A204.1 (cell line): ENCODE data around the gene MAP3K14.

Source experiments
- FAIRE-seq: peaks from 2 replicates; lab custom pipeline; 2012; peaks lifted over from hg19 to GRCh38; lab: Jason Lieb, UNC

Gene MAP3K14

GRCh38 chr17:45300060-45300751 lies 16.6 kb downstream of the MAP3K14 start:
- FAIRE-seq = no peak

- FAIRE-seq = no peak
Observed at GRCh38 chr17:45299361-45299760, 17.5 kb downstream of the MAP3K14 start.

DNA sequence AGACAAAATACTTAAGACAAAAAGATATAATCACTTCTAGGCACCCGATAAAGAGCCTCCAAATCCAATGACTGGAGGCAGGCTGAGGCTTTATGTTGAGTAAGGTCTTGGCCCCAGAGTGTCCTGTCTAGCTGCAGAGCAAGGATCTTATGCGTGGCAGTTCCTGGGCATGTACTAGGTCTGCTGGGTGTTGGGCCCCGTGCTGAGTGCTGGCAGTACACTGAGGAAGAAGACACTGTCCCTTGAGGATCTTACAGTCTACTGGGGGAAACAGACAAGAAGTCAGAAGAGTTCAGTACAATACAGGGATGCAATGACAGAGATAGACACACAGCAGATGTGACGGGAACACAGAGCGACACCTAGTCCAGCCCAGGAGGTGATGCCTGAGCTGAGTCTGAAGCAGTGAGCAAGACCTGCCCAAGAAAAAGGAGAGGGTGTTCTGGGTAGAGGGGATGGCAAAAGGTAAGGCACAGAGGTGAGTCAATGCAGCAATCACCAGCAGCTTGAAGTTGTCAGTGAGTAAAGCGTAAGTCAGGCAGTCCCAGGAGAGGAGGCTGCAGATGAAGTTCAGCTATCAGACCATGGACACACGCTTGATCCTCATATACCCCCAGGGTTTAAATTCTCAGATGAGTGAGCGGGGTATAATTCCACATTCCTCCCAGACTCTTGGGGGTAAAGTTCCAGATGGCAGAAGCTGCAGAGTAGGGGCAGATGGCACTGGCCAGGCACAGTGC lies 18.1 kb downstream of the MAP3K14 start:
- FAIRE-seq = no peak

GRCh38 chr17:45296833-45297124 lies 20.0 kb downstream of the MAP3K14 start:
- no peak for FAIRE-seq

DNA sequence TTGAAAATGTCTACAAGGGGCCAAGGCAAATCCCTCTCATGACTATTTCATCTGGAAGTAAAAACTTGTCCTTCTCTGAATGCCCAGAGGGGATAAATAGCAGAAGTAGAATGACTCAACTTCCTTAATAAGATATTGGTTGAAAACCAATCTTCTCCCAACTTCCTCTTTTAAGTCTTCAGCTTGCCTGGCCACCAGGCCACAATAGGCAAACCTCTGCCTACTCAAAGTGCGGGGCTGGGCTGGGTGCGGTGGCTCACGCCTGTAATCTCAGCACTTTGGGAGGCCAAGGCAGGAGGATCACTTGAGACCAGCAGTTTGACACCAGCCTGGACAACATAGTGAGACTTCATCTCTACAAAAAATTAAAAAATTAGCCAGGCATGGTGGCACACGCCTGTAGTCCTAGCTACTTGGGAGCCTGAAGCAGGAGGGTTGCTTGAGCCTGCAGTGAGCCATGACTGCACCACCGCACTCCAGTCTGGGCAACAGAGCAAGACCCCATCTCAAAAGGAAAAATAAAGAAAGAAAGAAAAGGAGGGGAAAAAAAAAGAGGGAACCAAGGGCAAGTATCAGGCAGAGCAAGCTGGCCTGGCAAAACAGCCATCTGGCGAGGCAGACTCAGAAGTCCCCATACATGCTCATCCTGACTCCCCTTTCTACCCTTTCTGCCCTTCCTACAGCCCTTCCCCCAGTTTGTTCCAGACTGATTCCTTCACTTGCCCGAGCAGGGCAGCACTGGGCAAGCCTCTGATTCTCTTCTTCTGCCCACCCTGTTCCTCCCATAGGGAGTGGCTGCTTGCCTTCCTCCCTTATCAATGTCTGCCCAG lies 20.6 kb downstream of the MAP3K14 start:
- no peak for FAIRE-seq

GRCh38 chr17:45294506-45294905 lies 22.3 kb downstream of the MAP3K14 start:
- no peak for FAIRE-seq

DNA sequence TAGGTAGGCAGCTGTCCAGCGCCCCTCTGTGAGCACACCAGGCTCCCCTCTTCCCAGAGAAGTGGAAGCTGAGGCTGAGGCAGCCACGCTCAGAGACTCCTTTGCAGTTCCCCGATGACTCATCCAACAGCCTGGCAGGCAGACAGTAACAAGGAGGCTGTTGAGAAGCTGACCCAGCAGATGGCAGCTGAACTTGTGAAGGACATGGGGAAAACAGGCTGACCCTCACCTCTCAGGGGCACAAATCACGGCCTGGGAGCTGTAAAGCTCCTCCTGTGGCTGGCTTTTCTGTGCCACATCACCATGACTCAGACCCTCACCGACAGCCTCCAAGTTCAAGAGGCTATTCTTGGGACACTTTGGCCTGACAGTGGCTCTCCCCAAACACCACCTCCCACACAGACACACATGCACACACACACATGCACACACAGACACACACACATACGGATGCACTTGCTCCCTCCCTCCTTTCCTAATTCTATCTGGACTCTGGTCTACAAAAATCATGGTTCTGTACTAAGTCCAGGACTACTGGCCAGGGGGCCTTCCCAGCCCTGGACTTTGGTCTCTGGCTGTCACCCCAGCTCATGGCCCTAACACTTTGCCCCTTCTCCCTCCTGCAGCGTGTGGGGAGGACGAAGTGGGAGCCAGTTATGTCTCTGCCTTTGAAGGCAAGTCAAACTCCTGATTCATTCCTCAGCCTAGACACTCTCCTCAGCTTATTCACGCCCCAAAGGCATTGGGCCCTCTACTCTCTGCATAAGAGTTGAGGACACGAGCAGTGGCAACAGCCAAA lies 23.2 kb downstream of the MAP3K14 start:
- no peak for FAIRE-seq

DNA sequence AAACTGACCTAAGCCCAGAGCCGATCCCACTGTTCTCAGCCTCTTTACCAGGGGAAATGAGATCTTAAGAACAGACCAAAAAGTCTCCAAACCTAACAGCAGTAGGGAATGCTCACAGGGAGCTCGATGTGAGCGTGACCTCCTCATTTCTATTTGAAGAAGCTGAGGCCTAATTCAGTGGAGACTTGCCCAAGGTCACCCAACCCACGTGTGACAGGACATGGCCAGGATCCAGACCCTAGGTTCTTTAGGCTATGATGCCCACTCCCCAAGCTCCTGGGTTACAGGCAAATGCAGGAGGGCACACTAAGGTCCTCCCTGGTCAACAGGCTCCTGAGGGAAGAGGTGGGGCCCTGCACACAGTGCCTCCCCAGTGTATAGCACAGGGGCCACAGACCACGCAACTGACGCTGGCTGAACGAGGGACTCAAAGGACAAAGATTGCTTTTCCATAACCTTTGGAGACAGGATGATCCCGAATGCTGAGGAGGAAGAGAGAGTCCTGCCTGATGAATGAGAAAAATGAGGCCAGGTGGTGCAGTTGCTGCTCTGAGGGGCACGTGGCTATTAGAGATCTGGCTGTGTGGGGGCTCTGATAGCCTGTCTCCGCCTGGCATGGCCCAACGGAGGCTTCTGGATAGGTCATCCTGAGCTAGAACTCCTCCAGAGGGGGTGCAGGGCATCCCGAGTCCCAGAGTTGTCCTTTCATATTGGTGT lies 24.0 kb downstream of the MAP3K14 start:
- FAIRE-seq = no peak

DNA sequence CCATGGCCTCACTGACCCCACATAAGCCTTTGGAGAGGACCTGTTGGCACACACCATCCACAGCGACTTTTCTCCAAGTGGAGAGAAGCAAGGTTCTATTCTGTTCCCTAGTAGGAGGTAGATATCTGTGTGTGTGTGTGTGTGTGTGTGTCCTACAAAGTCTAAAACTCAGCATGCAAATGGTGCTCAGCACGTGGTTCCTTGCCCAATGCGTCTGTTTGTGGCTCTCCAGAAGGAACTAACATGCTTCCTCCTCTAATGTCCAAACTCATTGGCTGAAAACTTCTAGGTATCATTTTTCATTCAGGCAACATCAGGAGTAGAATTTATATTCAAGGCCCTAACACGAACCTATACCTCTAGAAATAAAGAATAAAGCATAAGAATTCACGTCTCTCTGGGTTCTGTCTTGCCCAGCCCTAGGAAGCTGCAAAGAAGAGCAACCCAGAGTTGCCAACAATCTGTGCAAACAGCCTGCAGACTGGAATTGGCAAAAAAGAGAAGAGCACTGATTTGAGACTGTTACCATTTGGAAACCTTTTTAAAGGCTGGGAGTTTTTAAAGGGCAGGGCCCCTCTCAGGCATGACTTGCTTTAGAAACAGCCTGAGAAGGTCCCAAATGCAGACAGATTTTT lies 25.5 kb downstream of the MAP3K14 start:
- no peak for FAIRE-seq

DNA sequence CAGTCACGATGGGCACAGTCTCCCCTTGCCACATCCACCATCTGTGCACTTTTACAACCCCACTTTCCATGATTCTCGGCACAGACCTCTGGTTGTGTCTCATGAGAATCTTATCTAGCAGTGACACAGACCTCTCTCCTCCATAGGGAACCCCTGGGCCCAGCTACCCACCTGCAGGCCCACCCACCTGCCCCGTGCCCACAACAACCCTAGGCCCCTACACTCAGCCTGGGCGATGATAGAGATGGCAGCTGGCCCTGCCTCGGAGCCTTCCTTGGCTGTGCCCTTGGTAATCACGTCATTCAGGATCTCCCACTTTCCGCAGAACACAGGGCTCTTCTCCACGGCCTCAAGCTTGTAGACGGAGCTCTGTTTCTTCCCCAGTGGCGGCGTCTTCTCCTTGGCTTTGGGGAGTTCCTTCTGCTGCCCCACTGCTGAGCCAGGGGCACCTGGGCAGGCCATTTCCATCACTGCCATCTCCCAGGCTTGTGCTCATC lies 26.5 kb downstream of the MAP3K14 start:
- FAIRE-seq = no peak

GRCh38 chr17:45289301-45290268 lies 27.2 kb downstream of the MAP3K14 start:
- no peak for FAIRE-seq

GRCh38 chr17:45288825-45289224 lies 28.0 kb downstream of the MAP3K14 start:
- FAIRE-seq = no peak

- no peak for FAIRE-seq
Observed at GRCh38 chr17:45287526-45288500, 29.0 kb downstream of the MAP3K14 start.

DNA sequence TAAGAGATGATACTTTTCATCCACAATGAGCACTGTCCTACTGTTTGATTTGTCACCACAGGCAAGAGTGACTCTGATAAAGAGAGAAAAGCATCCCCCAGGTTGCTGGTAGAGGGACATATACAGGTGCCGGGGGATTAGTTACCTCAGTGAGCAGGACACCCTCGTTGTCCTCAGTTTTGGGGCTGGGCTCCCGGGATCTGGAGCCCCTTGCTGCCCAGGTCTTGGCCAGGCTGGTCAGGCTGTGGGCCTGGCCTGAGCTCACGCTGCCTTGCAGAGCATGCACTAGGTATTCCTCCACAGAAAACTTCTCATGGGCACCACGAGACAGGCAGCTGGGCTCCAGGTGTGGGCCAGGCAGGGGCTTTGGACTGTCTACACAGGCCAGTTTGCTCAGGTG lies 30.5 kb downstream of the MAP3K14 start:
- FAIRE-seq = no peak

GRCh38 chr17:45284176-45285140 lies 32.4 kb downstream of the MAP3K14 start:
- no peak for FAIRE-seq

DNA sequence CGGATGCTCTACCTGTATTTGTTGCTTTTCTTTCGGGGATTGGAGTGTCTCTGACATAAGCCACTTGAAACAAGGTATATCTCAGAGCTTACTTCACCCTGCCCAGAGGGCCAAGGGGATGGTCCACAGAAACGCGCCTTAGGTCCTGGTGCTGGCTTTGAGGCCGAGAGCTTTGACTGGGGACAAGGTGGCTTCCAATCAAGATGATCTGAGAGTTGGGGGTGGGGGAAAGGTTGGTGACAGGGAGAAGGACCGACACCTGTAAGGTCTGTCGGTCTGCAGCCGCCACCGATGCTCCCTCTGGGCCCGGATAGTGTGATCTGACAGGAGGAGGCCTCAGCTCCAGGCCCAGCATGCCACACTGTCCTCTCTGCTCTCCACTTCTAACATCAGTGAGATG lies 33.1 kb downstream of the MAP3K14 start:
- no peak for FAIRE-seq
